Uterus (tissue), 2 donors: ENCODE results near the gene CLCF1.

Experiments used
- POLR2A ChIP-seq, 2 donors: fragments of 450-650 bp; IDR thresholded peaks; one replicate each; pipeline ENCODE4 v1.6.1; 2016; ENCODE audit warnings: antibody characterized with exemption in 2 of 2, mild to moderate bottlenecking in 1 of 2, moderate library complexity in 1 of 2
- TF ChIP-seq, protein P1 (sequence below), 4 experiments: fragments of 200-600 bp in 2 of 4; fragments of 450-650 bp in 2 of 4; sonication (generic) in 2 of 4; IDR thresholded peaks; one replicate each; pipeline ENCODE4 v1.5.1; 2016 to 2019; ENCODE audit warnings: antibody characterized with exemption in 4 of 4, mild to moderate bottlenecking in 2 of 4, moderate library complexity in 1 of 4

DNA sequence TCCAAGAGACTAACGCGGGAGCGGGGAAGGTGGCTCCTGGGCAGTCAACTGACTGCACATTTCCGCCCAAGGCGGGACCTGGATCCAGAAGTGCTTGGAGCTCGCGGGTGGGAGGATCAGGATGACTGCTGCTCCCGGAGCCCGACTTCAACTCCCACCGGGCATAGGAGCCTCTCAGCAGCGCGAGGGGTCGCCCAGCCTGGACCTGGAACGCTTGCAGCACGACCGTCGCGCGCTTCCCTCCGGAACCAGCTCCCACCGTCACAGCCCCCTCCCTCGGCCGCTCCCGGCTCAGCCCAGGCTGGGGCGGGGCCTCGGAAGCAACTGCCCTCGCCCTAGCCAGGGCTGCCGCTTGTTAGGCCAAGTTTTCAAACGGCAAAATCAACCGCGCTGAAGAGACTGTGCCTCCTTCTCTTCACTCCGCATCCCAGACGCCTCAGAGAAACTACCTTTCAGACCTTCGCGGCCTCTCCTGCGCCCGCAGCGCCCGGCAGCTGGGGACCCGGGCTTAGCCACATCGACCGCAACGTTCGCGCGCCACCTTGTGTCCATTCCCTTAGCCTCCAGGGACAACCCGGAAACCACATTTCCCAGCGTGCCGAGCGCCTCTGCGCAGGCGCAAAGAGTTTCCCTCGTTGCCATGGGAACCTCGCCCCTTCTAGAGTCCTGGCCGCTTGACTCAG lies 56.1 kb downstream of the CLCF1 start:
- TF ChIP-seq, protein P1, sequence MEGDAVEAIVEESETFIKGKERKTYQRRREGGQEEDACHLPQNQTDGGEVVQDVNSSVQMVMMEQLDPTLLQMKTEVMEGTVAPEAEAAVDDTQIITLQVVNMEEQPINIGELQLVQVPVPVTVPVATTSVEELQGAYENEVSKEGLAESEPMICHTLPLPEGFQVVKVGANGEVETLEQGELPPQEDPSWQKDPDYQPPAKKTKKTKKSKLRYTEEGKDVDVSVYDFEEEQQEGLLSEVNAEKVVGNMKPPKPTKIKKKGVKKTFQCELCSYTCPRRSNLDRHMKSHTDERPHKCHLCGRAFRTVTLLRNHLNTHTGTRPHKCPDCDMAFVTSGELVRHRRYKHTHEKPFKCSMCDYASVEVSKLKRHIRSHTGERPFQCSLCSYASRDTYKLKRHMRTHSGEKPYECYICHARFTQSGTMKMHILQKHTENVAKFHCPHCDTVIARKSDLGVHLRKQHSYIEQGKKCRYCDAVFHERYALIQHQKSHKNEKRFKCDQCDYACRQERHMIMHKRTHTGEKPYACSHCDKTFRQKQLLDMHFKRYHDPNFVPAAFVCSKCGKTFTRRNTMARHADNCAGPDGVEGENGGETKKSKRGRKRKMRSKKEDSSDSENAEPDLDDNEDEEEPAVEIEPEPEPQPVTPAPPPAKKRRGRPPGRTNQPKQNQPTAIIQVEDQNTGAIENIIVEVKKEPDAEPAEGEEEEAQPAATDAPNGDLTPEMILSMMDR (IDR thresholded peaks at IDR 0.05) = peak; percentile 98 to 100 (median 99)
- TF ChIP-seq POLR2A (IDR thresholded peaks at IDR 0.05) = peak; percentile 9 to 51
